IMR-90 (cell line): ENCODE results near the gene SRSF2. TPM values are rescaled to one million over a fixed set of nuclear protein-coding genes. Genes with fewer than 3 reads are reported as not detected.

Experiments
- BHLHE40 ChIP-seq: fragments of 150-350 bp; IDR thresholded peaks from 2 replicates; pipeline ENCODE4 v1.6.1; 2016; ENCODE audit warnings: mild to moderate bottlenecking, low read depth, low read length
- CHD1 ChIP-seq: IDR thresholded peaks from 2 replicates; pipeline ENCODE4 v1.6.1; 2012; ENCODE audit warnings: low read depth, low read length, improper control_type of control experiment
- RCOR1 ChIP-seq: IDR thresholded peaks from 2 replicates; pipeline ENCODE4 v1.6.1; 2012; ENCODE audit warnings: mild to moderate bottlenecking, low read length, improper control_type of control experiment; ENCODE audit not compliant: insufficient replicate concordance
- polyA plus RNA-seq, 3 experiments: library from polyadenylated mRNA; depleted of rRNA; stranded (reverse); fragments of >200 nt; gene quantifications; 2 replicates each; pipeline ENCODE4 v1.2.3, GENCODE V29; 2012; ENCODE audit warnings: low replicate concordance in 1 of 3
- total RNA-seq: library from RNA; depleted of rRNA; stranded (reverse); fragments of >200 nt; gene quantifications from 2 replicates; pipeline ENCODE4 v1.2.3, GENCODE V29; 2012
- TF ChIP-seq, protein P1 (sequence below): fragments of 150-350 bp; IDR thresholded peaks from 2 replicates; pipeline ENCODE4 v1.6.1; 2016; ENCODE audit warnings: low read depth, mild to moderate bottlenecking, low read length, moderate library complexity, borderline replicate concordance

The SRSF2 gene
- total and polyA plus RNA-seq, 2 of the 4 experiments (the other 2 are of a cell fraction) = 98.0 to 296 TPM

DNA sequence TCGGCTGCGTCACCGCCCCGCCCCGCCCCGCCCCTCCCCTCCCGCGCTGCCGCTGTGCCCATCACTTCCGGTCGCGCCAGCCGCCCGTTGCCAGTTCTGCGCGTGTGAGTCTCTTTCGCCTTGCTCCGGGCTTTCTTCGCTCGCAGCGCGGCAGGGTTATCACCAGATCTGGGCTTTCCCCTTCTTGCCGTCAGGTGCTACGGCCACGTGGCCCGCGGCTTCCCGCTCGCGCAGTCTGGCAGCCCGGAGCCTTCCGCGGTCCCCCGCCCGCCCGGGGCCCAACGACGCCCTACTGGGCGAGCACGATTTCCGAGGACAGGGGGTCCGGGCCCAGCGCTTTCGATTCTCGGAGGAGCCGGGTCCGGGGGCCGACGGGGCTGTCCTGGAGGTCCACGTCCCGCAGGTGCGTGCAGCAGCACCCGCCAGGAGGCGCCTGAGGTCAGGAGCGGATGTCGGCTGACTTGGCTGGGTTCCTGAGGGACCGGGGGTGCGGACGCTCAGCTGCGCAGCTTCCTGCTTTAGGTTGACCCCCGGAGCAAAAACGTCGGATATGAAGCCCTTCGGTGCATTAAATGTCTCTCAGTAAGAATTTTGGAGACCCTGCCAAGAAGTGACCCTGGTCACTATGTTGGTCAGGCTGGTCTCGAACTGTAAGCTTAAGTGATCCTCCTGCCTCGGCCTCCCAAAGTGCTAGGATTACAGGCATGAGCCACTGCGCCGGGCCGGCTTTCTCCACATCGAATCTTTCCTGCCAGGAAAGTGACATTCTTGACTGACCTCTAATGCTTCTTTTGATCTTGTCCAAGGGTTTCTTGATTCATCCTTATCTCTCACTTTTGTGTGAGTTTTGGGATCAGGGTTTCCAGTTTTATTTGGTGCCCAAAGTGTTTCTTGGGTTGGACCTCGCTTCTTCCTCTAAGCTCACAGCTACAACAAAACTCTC, 10.1 kb downstream of the SRSF2 start, which contains the start of gene METTL23 (continued):
- TF ChIP-seq, protein P1, sequence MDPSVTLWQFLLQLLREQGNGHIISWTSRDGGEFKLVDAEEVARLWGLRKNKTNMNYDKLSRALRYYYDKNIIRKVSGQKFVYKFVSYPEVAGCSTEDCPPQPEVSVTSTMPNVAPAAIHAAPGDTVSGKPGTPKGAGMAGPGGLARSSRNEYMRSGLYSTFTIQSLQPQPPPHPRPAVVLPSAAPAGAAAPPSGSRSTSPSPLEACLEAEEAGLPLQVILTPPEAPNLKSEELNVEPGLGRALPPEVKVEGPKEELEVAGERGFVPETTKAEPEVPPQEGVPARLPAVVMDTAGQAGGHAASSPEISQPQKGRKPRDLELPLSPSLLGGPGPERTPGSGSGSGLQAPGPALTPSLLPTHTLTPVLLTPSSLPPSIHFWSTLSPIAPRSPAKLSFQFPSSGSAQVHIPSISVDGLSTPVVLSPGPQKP = no peak
- TF ChIP-seq CHD1 (peak; percentile 88; the same call in 1 of the 2 replicates), RCOR1 (no peak), BHLHE40 (peak; percentile 94)
